Gastroesophageal sphincter (tissue), 3 donors: ENCODE measurements around the gene NRXN3.

Experiments
- EP300 ChIP-seq: sonication (generic); formaldehyde crosslinking; IDR thresholded peaks from one replicate; pipeline ENCODE4 v1.6.1; 2017; ENCODE audit warnings: antibody characterized with exemption, mild to moderate bottlenecking
- POLR2A ChIP-seq, 2 donors: fragments of 450-650 bp; IDR thresholded peaks; one replicate each; pipeline ENCODE4 v1.6.1; 2017; ENCODE audit warnings: antibody characterized with exemption in 2 of 2, mild to moderate bottlenecking in 2 of 2, moderate library complexity in 1 of 2
- TF ChIP-seq, protein P1 (sequence below), 4 experiments: fragments of 200-600 bp in 2 of 4; fragments of 450-650 bp in 2 of 4; sonication (generic) in 1 of 4; IDR thresholded peaks; one replicate each; pipeline ENCODE4 v1.5.1; 2017 to 2019; ENCODE audit warnings: antibody characterized with exemption in 4 of 4, mild to moderate bottlenecking in 2 of 4, moderate library complexity in 2 of 4

DNA sequence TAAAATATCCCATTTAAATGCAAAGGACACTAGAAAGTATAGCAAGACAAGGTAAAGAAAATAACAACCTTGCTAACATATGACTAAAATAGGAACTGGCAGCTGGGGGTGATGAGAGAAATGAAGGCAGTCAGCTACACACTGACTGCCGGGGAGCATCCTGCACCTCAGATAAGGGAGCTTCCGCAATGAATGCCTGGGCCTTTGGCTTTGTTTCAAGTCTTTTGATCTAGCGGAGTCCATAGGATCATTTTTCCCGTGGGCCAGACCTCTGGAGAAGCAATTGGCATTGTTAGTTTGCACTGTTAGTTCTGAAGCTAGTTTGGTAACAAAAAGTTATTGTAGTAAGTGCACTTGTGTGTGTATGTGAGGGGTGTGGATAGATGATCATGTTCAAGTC is 1401.2 kb downstream of the NRXN3 start:
- TF ChIP-seq POLR2A (IDR thresholded peaks at IDR 0.05): no peak
- no peak for TF ChIP-seq EP300
- TF ChIP-seq, protein P1, sequence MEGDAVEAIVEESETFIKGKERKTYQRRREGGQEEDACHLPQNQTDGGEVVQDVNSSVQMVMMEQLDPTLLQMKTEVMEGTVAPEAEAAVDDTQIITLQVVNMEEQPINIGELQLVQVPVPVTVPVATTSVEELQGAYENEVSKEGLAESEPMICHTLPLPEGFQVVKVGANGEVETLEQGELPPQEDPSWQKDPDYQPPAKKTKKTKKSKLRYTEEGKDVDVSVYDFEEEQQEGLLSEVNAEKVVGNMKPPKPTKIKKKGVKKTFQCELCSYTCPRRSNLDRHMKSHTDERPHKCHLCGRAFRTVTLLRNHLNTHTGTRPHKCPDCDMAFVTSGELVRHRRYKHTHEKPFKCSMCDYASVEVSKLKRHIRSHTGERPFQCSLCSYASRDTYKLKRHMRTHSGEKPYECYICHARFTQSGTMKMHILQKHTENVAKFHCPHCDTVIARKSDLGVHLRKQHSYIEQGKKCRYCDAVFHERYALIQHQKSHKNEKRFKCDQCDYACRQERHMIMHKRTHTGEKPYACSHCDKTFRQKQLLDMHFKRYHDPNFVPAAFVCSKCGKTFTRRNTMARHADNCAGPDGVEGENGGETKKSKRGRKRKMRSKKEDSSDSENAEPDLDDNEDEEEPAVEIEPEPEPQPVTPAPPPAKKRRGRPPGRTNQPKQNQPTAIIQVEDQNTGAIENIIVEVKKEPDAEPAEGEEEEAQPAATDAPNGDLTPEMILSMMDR (IDR thresholded peaks at IDR 0.05): no peak
